ENCODE results near the gene CD302.
"Not testable (repeated sequence)": the region's sequence is repeated elsewhere in the genome, so short reads cannot be mapped to it uniquely, and the experiment has no call there.

CD302 gene

GRCh38 chr2:159793326-159793725 is 4.7 kb downstream of the CD302 start:
- no peak overlapping the region for H3K4me3 ChIP-seq (ENCODE audit: low read length in 2 of 2)

GRCh38 chr2:159792599-159792998 is 5.4 kb downstream of the CD302 start:
- no peaks in the 10 kb centered on the region for H3K27me3 ChIP-seq (ENCODE audit: control insufficient read depth in 1 of 2, insufficient read depth in 2 of 2, low read length in 2 of 2)
- H3K9ac ChIP-seq (ENCODE audit: low read length in 2 of 2) = no peak overlapping the region
- peaks cover 3% of the 10 kb centered on the region for H3K4me1 ChIP-seq (ENCODE audit: control insufficient read depth, insufficient read depth, low read length)
- no peaks in the 10 kb centered on the region for H3K9me3 ChIP-seq (ENCODE audit: control insufficient read depth in 2 of 2, low read length in 2 of 2)
- no peaks in the 10 kb centered on the region for H3K36me3 ChIP-seq (ENCODE audit: control insufficient read depth in 2 of 2, insufficient read depth in 2 of 2, low read length in 2 of 2)
- no peak overlapping the region for H3K27ac ChIP-seq (ENCODE audit: low read length)
- no peak overlapping the region for H3K4me3 ChIP-seq (ENCODE audit: low read length in 2 of 2)

More at GRCh38 chr2:159793326-159793725, 4.7 kb downstream of the CD302 start:
- Histone ChIP-seq H3K4me1 (ENCODE audit: control insufficient read depth, insufficient read depth, low read length) (peaks cover 3% of the 10 kb centered on the region), H3K9ac (ENCODE audit: low read length in 2 of 2) (no peak overlapping the region), H3K27me3 (ENCODE audit: control insufficient read depth in 1 of 2, insufficient read depth in 2 of 2, low read length in 2 of 2) (no peaks in the 10 kb centered on the region), H3K9me3 (ENCODE audit: control insufficient read depth in 2 of 2, low read length in 2 of 2) (no peaks in the 10 kb centered on the region), H3K27ac (ENCODE audit: low read length) (no peak overlapping the region), H3K36me3 (ENCODE audit: control insufficient read depth in 2 of 2, insufficient read depth in 2 of 2, low read length in 2 of 2) (no peaks in the 10 kb centered on the region)

GRCh38 chr2:159792036-159792435 is 6.0 kb downstream of the CD302 start:
- Histone ChIP-seq H3K9ac (ENCODE audit: low read length in 2 of 2) (no peak overlapping the region), H3K36me3 (ENCODE audit: control insufficient read depth in 2 of 2, insufficient read depth in 2 of 2, low read length in 2 of 2) (no peaks in the 10 kb centered on the region), H3K4me1 (ENCODE audit: control insufficient read depth, insufficient read depth, low read length) (peaks cover 3% of the 10 kb centered on the region), H3K27ac (ENCODE audit: low read length) (no peak overlapping the region), H3K9me3 (ENCODE audit: control insufficient read depth in 2 of 2, low read length in 2 of 2) (no peaks in the 10 kb centered on the region), H3K27me3 (ENCODE audit: control insufficient read depth in 1 of 2, insufficient read depth in 2 of 2, low read length in 2 of 2) (no peaks in the 10 kb centered on the region), H3K4me3 (ENCODE audit: low read length in 2 of 2) (no peak overlapping the region)

- no peak overlapping the region for H3K4me3 ChIP-seq (ENCODE audit: low read length in 2 of 2)
- H3K27me3 ChIP-seq (ENCODE audit: control insufficient read depth in 1 of 2, insufficient read depth in 2 of 2, low read length in 2 of 2) = no peaks in the 10 kb centered on the region
- no peaks in the 10 kb centered on the region for H3K36me3 ChIP-seq (ENCODE audit: control insufficient read depth in 2 of 2, insufficient read depth in 2 of 2, low read length in 2 of 2)
- no peak overlapping the region for H3K27ac ChIP-seq (ENCODE audit: low read length)
- no peak overlapping the region for H3K9ac ChIP-seq (ENCODE audit: low read length in 2 of 2)
- H3K9me3 ChIP-seq (ENCODE audit: control insufficient read depth in 2 of 2, low read length in 2 of 2) = no peaks in the 10 kb centered on the region
- H3K4me1 ChIP-seq (ENCODE audit: control insufficient read depth, insufficient read depth, low read length) = no peaks in the 10 kb centered on the region
Measured at GRCh38 chr2:159790323-159790722, 7.7 kb downstream of the CD302 start.

- Histone ChIP-seq H3K36me3 (ENCODE audit: control insufficient read depth in 2 of 2, insufficient read depth in 2 of 2, low read length in 2 of 2) (no peaks in the 10 kb centered on the region), H3K27ac (ENCODE audit: low read length) (no peak overlapping the region), H3K9me3 (ENCODE audit: control insufficient read depth in 2 of 2, low read length in 2 of 2) (no peaks in the 10 kb centered on the region), H3K4me3 (ENCODE audit: low read length in 2 of 2) (no peak overlapping the region), H3K27me3 (ENCODE audit: control insufficient read depth in 1 of 2, insufficient read depth in 2 of 2, low read length in 2 of 2) (no peaks in the 10 kb centered on the region), H3K9ac (ENCODE audit: low read length in 2 of 2) (no peak overlapping the region), H3K4me1 (ENCODE audit: control insufficient read depth, insufficient read depth, low read length) (no peaks in the 10 kb centered on the region)
Measured at GRCh38 chr2:159788253-159788652, 9.8 kb downstream of the CD302 start.

- not testable (repeated sequence) for H3K36me3 ChIP-seq (ENCODE audit: control insufficient read depth in 2 of 2, insufficient read depth in 2 of 2, low read length in 2 of 2); H3K27ac ChIP-seq (ENCODE audit: low read length); H3K9me3 ChIP-seq (ENCODE audit: control insufficient read depth in 2 of 2, low read length in 2 of 2); H3K4me1 ChIP-seq (ENCODE audit: control insufficient read depth, insufficient read depth, low read length); H3K9ac ChIP-seq (ENCODE audit: low read length in 2 of 2); H3K27me3 ChIP-seq (ENCODE audit: control insufficient read depth in 1 of 2, insufficient read depth in 2 of 2, low read length in 2 of 2); H3K4me3 ChIP-seq (ENCODE audit: low read length in 2 of 2)
Measured at GRCh38 chr2:159787647-159788046, 10.4 kb downstream of the CD302 start.

GRCh38 chr2:159786938-159787337 is 11.1 kb downstream of the CD302 start:
- Histone ChIP-seq H3K9ac (ENCODE audit: low read length in 2 of 2) (no peak overlapping the region), H3K36me3 (ENCODE audit: control insufficient read depth in 2 of 2, insufficient read depth in 2 of 2, low read length in 2 of 2) (no peaks in the 10 kb centered on the region), H3K27me3 (ENCODE audit: control insufficient read depth in 1 of 2, insufficient read depth in 2 of 2, low read length in 2 of 2) (no peaks in the 10 kb centered on the region), H3K4me1 (ENCODE audit: control insufficient read depth, insufficient read depth, low read length) (no peaks in the 10 kb centered on the region), H3K27ac (ENCODE audit: low read length) (no peak overlapping the region), H3K4me3 (ENCODE audit: low read length in 2 of 2) (no peak overlapping the region), H3K9me3 (ENCODE audit: control insufficient read depth in 2 of 2, low read length in 2 of 2) (no peaks in the 10 kb centered on the region)

GRCh38 chr2:159785195-159785594 is 12.8 kb downstream of the CD302 start:
- Histone ChIP-seq H3K36me3 (ENCODE audit: control insufficient read depth in 2 of 2, insufficient read depth in 2 of 2, low read length in 2 of 2) (no peaks in the 10 kb centered on the region), H3K4me1 (ENCODE audit: control insufficient read depth, insufficient read depth, low read length) (no peaks in the 10 kb centered on the region), H3K4me3 (ENCODE audit: low read length in 2 of 2) (no peak overlapping the region), H3K27ac (ENCODE audit: low read length) (no peak overlapping the region), H3K9ac (ENCODE audit: low read length in 2 of 2) (no peak overlapping the region), H3K9me3 (ENCODE audit: control insufficient read depth in 2 of 2, low read length in 2 of 2) (no peaks in the 10 kb centered on the region), H3K27me3 (ENCODE audit: control insufficient read depth in 1 of 2, insufficient read depth in 2 of 2, low read length in 2 of 2) (no peaks in the 10 kb centered on the region)

- H3K4me3 ChIP-seq (ENCODE audit: low read length in 2 of 2); H3K4me1 ChIP-seq (ENCODE audit: control insufficient read depth, insufficient read depth, low read length); H3K36me3 ChIP-seq (ENCODE audit: control insufficient read depth in 2 of 2, insufficient read depth in 2 of 2, low read length in 2 of 2); H3K9me3 ChIP-seq (ENCODE audit: control insufficient read depth in 2 of 2, low read length in 2 of 2); H3K27ac ChIP-seq (ENCODE audit: low read length); H3K27me3 ChIP-seq (ENCODE audit: control insufficient read depth in 1 of 2, insufficient read depth in 2 of 2, low read length in 2 of 2); H3K9ac ChIP-seq (ENCODE audit: low read length in 2 of 2): not testable (repeated sequence)
Measured at GRCh38 chr2:159784744-159785143, 13.3 kb downstream of the CD302 start.

- no peaks in the 10 kb centered on the region for H3K36me3 ChIP-seq (ENCODE audit: control insufficient read depth in 2 of 2, insufficient read depth in 2 of 2, low read length in 2 of 2)
- no peaks in the 10 kb centered on the region for H3K9me3 ChIP-seq (ENCODE audit: control insufficient read depth in 2 of 2, low read length in 2 of 2)
- H3K4me3 ChIP-seq (ENCODE audit: low read length in 2 of 2) = no peak overlapping the region
- H3K27me3 ChIP-seq (ENCODE audit: control insufficient read depth in 1 of 2, insufficient read depth in 2 of 2, low read length in 2 of 2) = no peaks in the 10 kb centered on the region
- no peak overlapping the region for H3K27ac ChIP-seq (ENCODE audit: low read length)
- H3K9ac ChIP-seq (ENCODE audit: low read length in 2 of 2) = no peak overlapping the region
- H3K4me1 ChIP-seq (ENCODE audit: control insufficient read depth, insufficient read depth, low read length) = no peaks in the 10 kb centered on the region
Measured at GRCh38 chr2:159783556-159783955, 14.5 kb downstream of the CD302 start.

GRCh38 chr2:159776321-159776720 is 21.7 kb downstream of the CD302 start:
- Histone ChIP-seq H3K27me3 (ENCODE audit: control insufficient read depth in 1 of 2, insufficient read depth in 2 of 2, low read length in 2 of 2) (no peaks in the 10 kb centered on the region), H3K36me3 (ENCODE audit: control insufficient read depth in 2 of 2, insufficient read depth in 2 of 2, low read length in 2 of 2) (peaks cover 3 to 4% of the 10 kb centered on the region in 2 donors), H3K4me1 (ENCODE audit: control insufficient read depth, insufficient read depth, low read length) (no peaks in the 10 kb centered on the region), H3K4me3 (ENCODE audit: low read length in 2 of 2) (no peak overlapping the region), H3K9ac (ENCODE audit: low read length in 2 of 2) (no peak overlapping the region), H3K27ac (ENCODE audit: low read length) (no peak overlapping the region), H3K9me3 (ENCODE audit: control insufficient read depth in 2 of 2, low read length in 2 of 2) (no peaks in the 10 kb centered on the region)

All from stomach smooth muscle (tissue), 2 donors.